SK-N-DZ (cell line): ENCODE data around the gene RPAIN.
A peak's percentile ranks its signal among the peaks of the same experiment; 100 is the strongest.
"Not testable (repeated sequence)": the region's sequence is repeated elsewhere in the genome, so short reads cannot be mapped to it uniquely, and the experiment has no call there.

Experiments
- DNase-seq: peaks from one replicate; pipeline ENCODE4 v3.0.0-alpha.2; 2015; ENCODE audit warnings: low spot score

The RPAIN gene

DNA sequence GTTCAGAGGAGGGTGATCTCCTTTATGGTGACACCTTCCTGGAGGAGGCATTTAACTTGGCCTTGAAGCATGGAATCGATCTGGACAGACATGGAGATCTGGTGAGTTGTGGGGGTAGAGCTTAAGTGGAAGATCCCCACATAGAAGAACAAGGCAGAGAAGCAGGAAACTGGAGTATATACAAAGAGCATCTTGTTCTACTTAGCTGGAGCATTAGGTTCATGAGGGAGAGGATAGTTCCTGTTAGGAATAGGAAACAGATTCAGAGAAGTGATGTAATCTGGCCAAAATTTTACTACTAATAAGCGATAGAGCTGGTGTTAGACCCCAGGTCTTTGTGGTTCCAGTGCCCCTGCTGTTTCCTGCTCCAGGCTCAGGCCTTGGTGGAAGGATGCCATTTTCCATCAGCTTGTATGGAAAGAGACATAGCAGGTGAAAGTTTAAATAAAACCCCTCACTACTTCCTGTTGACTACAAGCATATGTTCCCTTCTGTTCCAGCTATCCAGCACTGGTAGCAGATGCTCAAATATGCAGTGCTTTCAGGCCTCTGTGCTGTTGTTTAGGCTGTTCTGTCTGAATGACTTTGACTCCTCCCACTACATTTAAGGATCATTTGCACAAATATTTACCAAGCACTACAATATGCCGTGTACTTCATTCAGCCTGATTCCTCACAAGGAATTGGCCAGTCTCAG, 9.4 kb downstream of the RPAIN start:
- no peak for DNase-seq

DNA sequence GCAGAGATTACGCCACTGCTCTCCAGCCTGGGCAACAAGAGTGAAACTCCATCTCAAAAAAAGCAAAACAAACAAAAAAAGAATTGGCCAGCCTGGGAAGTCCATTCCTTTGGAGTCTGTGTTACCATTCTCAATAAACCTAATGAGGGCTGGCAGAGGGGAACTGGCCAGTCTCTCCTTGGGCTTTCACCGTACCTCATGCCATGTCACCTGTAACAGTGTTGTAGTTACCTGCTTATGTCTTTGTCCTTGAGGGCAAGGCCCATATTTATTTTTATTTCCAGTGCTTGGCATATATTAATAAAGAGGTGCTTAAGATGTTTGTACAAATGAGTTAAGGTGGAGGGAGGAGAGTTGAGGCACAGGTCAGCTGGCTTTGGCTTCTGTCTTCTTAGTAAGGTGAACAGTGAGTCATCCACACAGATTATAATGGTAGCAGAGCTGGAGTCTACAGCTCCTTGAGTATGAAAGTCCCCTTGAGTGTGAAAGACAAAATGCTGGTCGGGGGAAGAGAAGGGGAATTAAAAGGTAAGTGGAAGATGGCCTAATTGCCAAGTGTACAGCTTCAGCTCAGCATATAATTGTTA, 10.5 kb downstream of the RPAIN start:
- no peak for DNase-seq

- not testable (repeated sequence) for DNase-seq
Measured at GRCh38 chr17:5431234-5431633, 11.3 kb downstream of the RPAIN start.

DNA sequence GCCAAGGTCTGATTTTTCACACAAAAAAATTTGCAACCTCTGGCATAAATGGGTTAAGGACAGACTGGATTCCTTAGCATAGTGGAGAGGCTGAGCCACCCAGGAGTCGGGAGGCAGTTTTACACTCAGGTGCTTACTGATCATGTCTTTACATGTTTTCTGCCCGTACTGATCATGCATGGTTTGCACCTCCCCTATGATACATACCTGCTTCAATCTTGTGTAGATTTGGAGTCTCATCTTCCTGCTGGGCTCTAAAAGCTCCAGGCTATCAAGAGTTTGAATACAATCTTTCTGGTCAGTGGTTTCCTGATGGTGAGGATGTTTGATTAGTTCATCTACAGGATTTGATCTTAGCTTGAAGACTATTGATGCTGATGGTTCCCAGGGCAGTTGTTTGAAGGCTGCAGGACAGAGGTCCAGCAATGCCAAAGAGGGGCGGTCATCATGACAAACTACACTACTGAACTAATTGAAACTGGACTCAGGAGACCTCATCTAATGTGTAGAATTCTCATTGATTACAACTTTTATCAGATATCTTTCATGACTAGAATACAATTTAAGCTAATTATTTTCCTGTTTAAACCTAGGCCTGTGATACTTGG, 12.1 kb downstream of the RPAIN start:
- DNase-seq = no peak

GRCh38 chr17:5434984-5435383, 15.0 kb downstream of the RPAIN start:
- no peak for DNase-seq

DNA sequence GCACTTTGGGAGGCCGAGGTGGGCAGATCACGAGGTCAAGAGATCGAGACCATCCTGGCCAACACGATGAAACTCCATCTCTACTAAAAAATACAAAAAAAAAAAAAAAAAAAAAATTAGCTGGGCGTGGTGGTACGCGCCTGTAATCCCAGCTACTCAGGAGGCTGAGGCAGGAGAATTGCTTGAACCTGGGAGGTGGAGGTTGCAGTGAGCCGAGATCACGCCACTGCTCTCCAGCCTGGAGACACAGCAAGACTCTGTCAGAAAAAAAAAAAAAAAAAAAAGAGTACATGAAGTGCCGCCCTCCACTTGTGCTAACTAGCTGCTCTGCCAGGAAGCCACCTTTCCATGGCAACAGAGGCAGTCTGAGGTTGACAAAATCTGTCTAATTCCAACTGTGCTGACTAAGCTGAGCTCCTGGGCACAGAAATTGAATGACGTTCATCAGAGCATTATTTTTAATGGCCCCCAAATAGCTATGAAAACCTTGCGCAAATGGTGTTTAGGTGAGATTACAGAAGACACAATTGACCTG, 15.9 kb downstream of the RPAIN start:
- DNase-seq = not testable (repeated sequence)

GRCh38 chr17:5437721-5438317, 17.8 kb downstream of the RPAIN start:
- no peak for DNase-seq

GRCh38 chr17:5438716-5439445, 18.9 kb downstream of the RPAIN start, which contains the start of gene C1QBP:
C1QBP (minus strand) TSS chr17:5439155; CDS start chr17:5439073, 82 bp downstream.
- DNase-seq = peak; percentile 93

- no peak for DNase-seq
Measured at GRCh38 chr17:5439446-5439764, 19.4 kb downstream of the RPAIN start.

GRCh38 chr17:5443728-5444127, 23.7 kb downstream of the RPAIN start:
- DNase-seq = no peak

- DNase-seq = no peak
Measured at GRCh38 chr17:5444209-5444608, 24.2 kb downstream of the RPAIN start.

GRCh38 chr17:5446786-5447185, 26.8 kb downstream of the RPAIN start:
- no peak for DNase-seq

GRCh38 chr17:5464717-5465507, 44.9 kb downstream of the RPAIN start:
- DNase-seq = no peak

DNA sequence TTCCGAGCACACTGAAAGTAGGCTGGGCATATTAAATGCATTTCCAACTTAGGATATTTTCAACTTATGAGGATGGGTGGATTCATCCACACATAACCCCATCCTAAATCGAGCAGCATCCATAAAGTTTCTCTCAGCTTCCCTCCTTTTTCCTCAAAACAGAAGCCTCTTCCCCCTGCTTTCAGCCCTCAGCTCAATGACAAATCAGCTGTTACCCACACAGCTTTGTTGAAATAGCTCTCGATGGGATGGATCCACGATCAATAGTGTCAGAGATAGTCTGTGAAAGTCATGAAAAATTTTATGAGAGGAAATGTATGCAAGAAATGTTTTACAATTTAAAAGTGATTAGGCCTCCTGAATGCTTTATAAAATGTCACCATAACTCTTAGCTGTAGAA, 46.3 kb downstream of the RPAIN start:
- no peak for DNase-seq

DNA sequence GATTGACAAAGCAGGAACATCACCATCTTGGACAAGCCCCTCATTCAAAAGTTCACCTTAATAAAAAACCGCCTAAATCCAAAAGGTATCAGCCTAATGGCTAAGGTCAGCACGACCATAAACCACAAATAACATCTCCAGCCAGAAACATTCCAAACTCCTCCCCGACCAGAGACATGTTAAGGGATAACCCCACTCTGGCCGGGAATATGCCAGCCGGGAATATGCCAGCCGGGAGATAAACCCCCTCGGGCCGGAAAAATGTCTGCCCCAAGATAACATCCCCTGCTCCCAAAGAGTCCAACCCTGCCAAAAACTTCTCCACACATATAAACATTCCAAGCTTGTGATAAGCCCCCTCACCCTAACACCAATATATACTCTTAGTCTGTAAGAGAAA, 47.4 kb downstream of the RPAIN start:
- no peak for DNase-seq

DNA sequence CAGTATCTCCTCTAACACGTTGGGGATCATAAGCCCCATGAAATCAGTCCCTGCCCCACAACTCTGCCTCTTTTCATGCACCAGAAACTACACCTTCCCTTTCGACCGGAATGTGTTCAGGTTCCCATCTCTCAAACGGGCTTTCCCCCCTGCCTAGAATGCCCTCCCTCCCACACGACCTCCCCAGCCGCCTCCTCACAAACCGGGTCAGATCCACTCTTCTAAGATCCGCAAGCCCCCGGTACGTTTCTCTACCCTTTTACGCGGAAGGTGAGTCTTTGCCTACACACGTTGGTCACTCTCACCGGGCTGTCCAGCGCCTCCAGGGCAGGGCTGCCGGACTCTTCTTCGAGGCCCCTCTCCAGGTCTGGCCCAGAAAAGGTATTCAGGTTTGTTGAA, 48.1 kb downstream of the RPAIN start:
- DNase-seq = no peak

DNA sequence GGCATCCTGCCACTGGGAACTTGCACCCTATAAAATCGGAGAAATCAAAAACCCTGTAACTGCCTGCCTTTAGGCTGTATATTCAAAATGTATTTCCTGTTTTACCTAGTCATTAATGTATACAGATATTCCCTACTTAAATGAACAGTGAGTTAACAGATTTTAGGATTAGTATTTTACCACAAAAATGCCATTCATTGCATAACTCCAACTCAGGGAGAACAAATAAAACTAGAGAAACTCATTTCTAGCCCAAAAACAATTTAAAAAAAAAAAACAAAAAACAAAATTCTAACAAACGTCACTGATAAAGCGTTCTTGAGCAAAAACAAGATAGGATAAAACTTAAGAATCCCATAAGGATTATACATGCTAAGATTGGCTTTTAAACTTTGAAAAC, 52.5 kb downstream of the RPAIN start:
- no peak for DNase-seq

GRCh38 chr17:5473906-5474305, 53.9 kb downstream of the RPAIN start:
- DNase-seq = no peak

GRCh38 chr17:5478992-5479391, 59.0 kb downstream of the RPAIN start:
- no peak for DNase-seq

DNA sequence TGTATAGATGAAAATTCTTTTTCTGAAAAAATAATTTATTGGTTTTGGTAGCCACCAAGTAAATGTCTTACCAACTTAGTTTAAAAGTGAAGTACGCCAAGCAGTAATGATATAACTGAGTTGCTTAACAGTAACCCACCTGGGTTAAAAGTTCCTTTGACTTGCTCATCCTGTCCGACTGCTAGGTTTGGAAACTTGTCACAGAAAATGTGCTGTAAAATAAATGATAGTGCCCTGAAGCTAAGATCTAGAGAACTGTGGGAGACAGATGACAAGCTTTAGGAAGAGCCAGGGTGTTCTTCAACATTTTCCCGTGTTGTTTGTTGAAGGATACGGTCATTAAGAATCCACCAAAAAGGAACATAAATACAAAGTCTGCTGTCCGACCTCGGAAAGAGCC, 61.0 kb downstream of the RPAIN start:
- no peak for DNase-seq

- DNase-seq = no peak
Measured at GRCh38 chr17:5481451-5481850, 61.5 kb downstream of the RPAIN start.
